Peyer's patch (tissue), 4 donors: ENCODE measurements around the gene RTN4R.

Source experiments
- CTCF ChIP-seq, 6 experiments: fragments of 450-650 bp in 4 of 6; fragments of 200-600 bp in 2 of 6; sonication (generic) in 1 of 6; IDR thresholded peaks; one replicate each; pipeline ENCODE4 v1.5.1; 2017 to 2019; ENCODE audit warnings: antibody characterized with exemption in 6 of 6, mild to moderate bottlenecking in 3 of 6, moderate library complexity in 1 of 6
- POLR2A ChIP-seq, 2 donors: fragments of 450-650 bp; IDR thresholded peaks; one replicate each; pipeline ENCODE4 v1.5.1; 2017; ENCODE audit warnings: antibody characterized with exemption in 2 of 2, mild to moderate bottlenecking in 2 of 2, moderate library complexity in 2 of 2

- TF ChIP-seq CTCF (IDR thresholded peaks at IDR 0.05) (no peak), POLR2A (IDR thresholded peaks at IDR 0.05) (no peak)
Measured at GRCh38 chr22:20234314-20234682, 33.8 kb downstream of the RTN4R start.
